ENCODE results near the gene FAM210B. TPM values are rescaled to one million over a fixed set of nuclear protein-coding genes. Genes with fewer than 3 reads are reported as not detected.

Gene FAM210B
- total and polyA plus RNA-seq, 2 of the 13 experiments (the other 11 are each of a cell fraction or from before 2014, with no cell fraction given) = 75.9 to 107 TPM

- peak; percentile 96 for TF ChIP-seq ZNF431 (CRISPR knock-in tag; IDR thresholded peaks at IDR 0.05; ENCODE audit: borderline replicate concordance, low read depth)
- peak; percentile 95 for TF ChIP-seq ZNF205 (CRISPR knock-in tag; IDR thresholded peaks at IDR 0.05)
- TF ChIP-seq ZNF672 (CRISPR knock-in tag; IDR thresholded peaks at IDR 0.05) = no peak
- TF ChIP-seq MLX (CRISPR knock-in tag; IDR thresholded peaks at IDR 0.05) = peak; percentile 83
- peak; percentile 99 for TF ChIP-seq ZNF614 (CRISPR knock-in tag; IDR thresholded peaks at IDR 0.05; ENCODE audit: borderline replicate concordance)
- TF ChIP-seq THAP11 (CRISPR knock-in tag; IDR thresholded peaks at IDR 0.05) = peak; percentile 97
- TF ChIP-seq SPEN (CRISPR knock-in tag; IDR thresholded peaks at IDR 0.05; ENCODE audit: low read depth) = peak; percentile 99
- TF ChIP-seq ZNF737 (CRISPR knock-in tag; IDR thresholded peaks at IDR 0.05; ENCODE audit: borderline replicate concordance) = 0 out of 2 replicates have a peak, but pooled peaks have one; percentile 26
- peak; percentile 69 for TF ChIP-seq ZZZ3 (CRISPR knock-in tag; IDR thresholded peaks at IDR 0.05; ENCODE audit: borderline replicate concordance)
- TF ChIP-seq MLLT10 (CRISPR knock-in tag; IDR thresholded peaks at IDR 0.05) = 0 out of 2 replicates have a peak, but pooled peaks have one; percentile 35
- no peak for TF ChIP-seq ZNF850 (CRISPR knock-in tag; conservative IDR thresholded peaks at IDR 0.05)
- peak; percentile 74; the same call in 1 of the 2 replicates for TF ChIP-seq IRF1 (CRISPR knock-in tag; IDR thresholded peaks at IDR 0.05; ENCODE audit: low read depth)
- peak; percentile 96 for TF ChIP-seq TGIF2 (CRISPR knock-in tag; IDR thresholded peaks at IDR 0.05)
- peak; percentile 78 for TF ChIP-seq ZBTB10 (CRISPR knock-in tag; IDR thresholded peaks at IDR 0.05; ENCODE audit: borderline replicate concordance)
- TF ChIP-seq CC2D1A (CRISPR knock-in tag; IDR thresholded peaks at IDR 0.05) = peak; percentile 99
- TF ChIP-seq MNT (IDR thresholded peaks at IDR 0.05) = peak; percentile 84
- TF ChIP-seq PAX8 (CRISPR knock-in tag; IDR thresholded peaks at IDR 0.05; ENCODE audit: borderline replicate concordance) = 0 out of 2 replicates have a peak, but pooled peaks have one; percentile 53
- peak; percentile 95 for TF ChIP-seq ZSCAN21 (CRISPR knock-in tag; IDR thresholded peaks at IDR 0.05; ENCODE audit: borderline replicate concordance)
- no peak for TF ChIP-seq CENPX (CRISPR knock-in tag; IDR thresholded peaks at IDR 0.05)
- TF ChIP-seq CREB3 (CRISPR knock-in tag; IDR thresholded peaks at IDR 0.05) = peak; percentile 83; the same call in 1 of the 2 replicates
- peak; percentile 97 for TF ChIP-seq ZNF761 (CRISPR knock-in tag; conservative IDR thresholded peaks at IDR 0.05)
- TF ChIP-seq ZNF570 (CRISPR knock-in tag; IDR thresholded peaks at IDR 0.05; ENCODE audit: borderline replicate concordance) = no peak
- TF ChIP-seq REXO4 (CRISPR knock-in tag; IDR thresholded peaks at IDR 0.05; ENCODE audit: borderline replicate concordance) = peak; percentile 81; the same call in 1 of the 2 replicates
Measured at GRCh38 chr20:56392132-56392880, 33.5 kb downstream of the FAM210B start, which contains the start of the genes AURKA and CSTF1 (continued).
